ENCODE data around the gene SUFU.
A peak's percentile ranks its signal among the peaks of the same experiment; 100 is the strongest.
"Not testable (repeated sequence)": the region's sequence is repeated elsewhere in the genome, so short reads cannot be mapped to it uniquely, and the experiment has no call there.

The SUFU gene

GRCh38 chr10:102514487-102515311 lies 10.9 kb downstream of the SUFU start:
- no peak for DNase-seq

GRCh38 chr10:102515724-102516123 lies 12.0 kb downstream of the SUFU start:
- no peak for DNase-seq

GRCh38 chr10:102517553-102517952 lies 13.8 kb downstream of the SUFU start:
- DNase-seq = peak; percentile 83

- DNase-seq = no peak
These were observed 15.6 kb downstream of the SUFU start for GRCh38 chr10:102519246-102519825.

GRCh38 chr10:102522874-102523249 lies 19.1 kb downstream of the SUFU start:
- no peak for DNase-seq

- DNase-seq = peak; percentile 77
These were observed 19.7 kb downstream of the SUFU start for GRCh38 chr10:102523250-102524029.

- no peak for DNase-seq
These were observed 21.0 kb downstream of the SUFU start for GRCh38 chr10:102524746-102525145.

GRCh38 chr10:102527546-102527945 lies 23.8 kb downstream of the SUFU start:
- DNase-seq = no peak

- DNase-seq = no peak
These were observed 30.6 kb downstream of the SUFU start for GRCh38 chr10:102534333-102534732.

- DNase-seq = not testable (repeated sequence)
These were observed 31.2 kb downstream of the SUFU start for GRCh38 chr10:102534966-102535365.

GRCh38 chr10:102535481-102536147 lies 31.8 kb downstream of the SUFU start:
- no peak for DNase-seq

GRCh38 chr10:102537367-102537766 lies 33.6 kb downstream of the SUFU start:
- DNase-seq = no peak

- no peak for DNase-seq
These were observed 34.2 kb downstream of the SUFU start for GRCh38 chr10:102537948-102538347.

GRCh38 chr10:102538811-102539210 lies 35.0 kb downstream of the SUFU start:
- no peak for DNase-seq

GRCh38 chr10:102540023-102540422 lies 36.3 kb downstream of the SUFU start:
- DNase-seq = peak; percentile 25

GRCh38 chr10:102542800-102543418 lies 39.1 kb downstream of the SUFU start:
- peak; percentile 27 for DNase-seq

- no peak for DNase-seq
These were observed 41.6 kb downstream of the SUFU start for GRCh38 chr10:102545265-102545871.

- DNase-seq = no peak
These were observed 42.2 kb downstream of the SUFU start for GRCh38 chr10:102545997-102546396.

GRCh38 chr10:102546606-102547320 lies 43.0 kb downstream of the SUFU start:
- DNase-seq = peak; percentile 68

- DNase-seq = no peak
These were observed 45.8 kb downstream of the SUFU start for GRCh38 chr10:102549549-102549948.

GRCh38 chr10:102550636-102551210 lies 47.0 kb downstream of the SUFU start:
- DNase-seq = no peak
